Fibroblast of the conjunctiva (primary cell): ENCODE measurements around the gene RXFP4.
A peak's percentile ranks its signal among the peaks of the same experiment; 100 is the strongest.
"Not testable (repeated sequence)": the region's sequence is repeated elsewhere in the genome, so short reads cannot be mapped to it uniquely, and the experiment has no call there.

ENCODE experiments used
- DNase-seq: peaks from one replicate; pipeline ENCODE4 v3.0.0-alpha.2; 2010; ENCODE audit warnings: low read depth

RXFP4 gene

DNA sequence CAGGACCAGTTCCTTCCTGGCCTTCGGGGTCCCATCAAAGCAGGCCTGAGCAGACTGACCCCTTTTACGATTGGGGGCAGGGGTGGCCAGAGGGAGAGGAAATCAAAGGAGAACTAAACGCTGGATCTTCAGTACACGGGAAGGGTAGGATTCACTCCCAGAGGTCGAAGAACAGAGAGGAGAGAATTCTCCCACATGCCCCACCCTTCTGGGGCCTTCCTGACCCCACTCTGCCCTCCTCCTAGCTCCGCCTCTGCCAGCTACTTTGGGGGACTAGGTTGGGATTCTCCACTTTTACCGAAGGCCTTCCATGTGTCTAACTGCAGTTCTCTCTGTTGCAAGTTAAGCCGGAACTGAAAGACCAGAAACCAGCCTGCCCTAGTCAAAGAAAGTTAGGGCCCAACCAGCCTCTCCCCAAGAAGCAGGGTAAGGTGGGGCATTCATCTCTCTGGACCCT lies 37.6 kb downstream of the RXFP4 start:
- no peak for DNase-seq

- no peak for DNase-seq
Measured at GRCh38 chr1:155979597-155980343, 38.3 kb downstream of the RXFP4 start.

- no peak for DNase-seq
Measured at GRCh38 chr1:155981266-155982088, 40.0 kb downstream of the RXFP4 start.

GRCh38 chr1:155982106-155982505 lies 40.7 kb downstream of the RXFP4 start:
- DNase-seq, result no peak

DNA sequence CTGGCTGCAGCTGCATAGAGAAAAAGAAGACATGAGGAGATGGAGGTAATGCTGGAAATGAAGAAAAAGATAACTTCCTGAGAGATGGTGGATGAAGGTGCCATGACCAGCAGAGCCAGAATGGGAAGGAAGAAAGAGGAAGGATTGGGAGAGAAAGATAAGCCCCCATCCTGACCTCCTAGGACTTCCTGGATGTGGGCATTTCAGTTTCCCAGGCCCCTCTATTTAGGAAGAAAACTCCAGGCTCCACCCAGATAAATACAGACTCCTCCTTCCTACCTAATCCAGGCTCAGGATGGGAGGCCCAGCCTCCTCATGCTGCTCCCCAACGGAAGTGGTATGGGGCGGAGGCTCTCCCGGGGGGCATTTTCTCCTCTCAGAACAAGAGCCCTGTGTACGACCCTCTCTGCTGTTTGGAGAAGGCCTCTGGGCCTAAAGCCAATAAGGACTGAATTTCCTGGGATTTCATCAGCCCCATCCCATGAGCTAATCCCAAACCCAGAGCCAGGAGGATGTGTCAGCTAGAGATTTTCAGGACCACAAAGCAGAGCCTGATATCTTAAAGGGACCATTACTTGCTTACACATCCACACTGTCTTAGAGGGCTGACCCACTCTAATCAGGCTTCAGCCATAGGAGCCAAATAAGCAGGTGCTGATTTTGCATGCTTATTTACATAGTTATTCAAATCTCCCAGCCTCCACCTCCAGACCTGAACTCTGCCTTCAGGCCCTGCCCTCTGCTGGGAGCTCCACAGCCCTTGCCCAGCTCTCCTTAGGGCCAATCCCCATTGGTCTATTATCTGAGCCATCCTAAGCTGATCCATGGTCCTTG lies 42.0 kb downstream of the RXFP4 start:
- peak; percentile 99 for DNase-seq

GRCh38 chr1:155984341-155984740 lies 42.9 kb downstream of the RXFP4 start:
- no peak for DNase-seq

- DNase-seq, result not testable (repeated sequence)
Measured at GRCh38 chr1:155984903-155985645, 43.6 kb downstream of the RXFP4 start.

GRCh38 chr1:155989242-155990004 lies 48.0 kb downstream of the RXFP4 start:
- DNase-seq, result peak; percentile 58

DNA sequence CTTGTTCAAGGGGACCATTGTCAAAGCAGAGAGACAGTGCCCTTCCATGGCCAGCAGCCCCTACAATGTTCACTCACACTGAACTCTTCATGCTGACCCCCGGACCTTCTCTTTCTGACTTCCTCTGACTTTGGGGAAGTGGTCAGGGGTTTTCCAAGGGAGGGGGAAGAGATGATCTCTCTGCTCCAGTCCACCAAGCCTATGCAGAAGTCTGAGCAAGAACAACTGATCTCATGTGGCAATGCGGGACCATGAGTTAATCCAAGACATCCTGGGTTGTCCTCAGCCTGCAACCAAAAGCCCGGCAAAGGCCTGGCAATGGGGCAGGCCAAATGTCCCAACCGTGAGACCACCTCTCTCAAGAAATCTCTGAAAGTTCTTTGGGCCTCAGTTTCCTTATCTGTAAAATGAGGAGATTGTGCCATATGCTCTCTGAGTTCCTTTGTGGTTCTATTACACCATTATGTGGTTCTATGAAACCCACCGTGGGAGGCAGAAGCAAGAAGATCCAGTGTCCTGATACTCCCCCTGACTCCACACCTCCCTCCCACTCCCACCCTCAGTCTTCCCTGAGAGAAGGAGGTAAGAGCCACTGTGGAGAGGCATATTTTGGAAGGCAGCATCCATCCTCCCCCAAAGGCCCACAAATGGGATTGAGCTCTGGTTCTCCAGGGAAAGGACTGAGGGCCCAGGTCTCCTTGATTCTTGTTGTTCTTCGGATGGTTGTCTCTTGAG lies 48.7 kb downstream of the RXFP4 start:
- no peak for DNase-seq
